HG02840 (cell line): ENCODE results near the gene MICU2.
"Not testable (repeated sequence)": the region's sequence is repeated elsewhere in the genome, so short reads cannot be mapped to it uniquely, and the experiment has no call there.

ENCODE experiments used
- ATAC-seq: cut with Tn5 transposase; IDR thresholded peaks from one replicate; pipeline ENCODE4 v1.9.1; 2021; ENCODE audit warnings: mild to moderate bottlenecking, moderate library complexity, moderate number of reproducible peaks; ENCODE audit not compliant: unreplicated experiment, low FRiP score

The MICU2 gene

DNA sequence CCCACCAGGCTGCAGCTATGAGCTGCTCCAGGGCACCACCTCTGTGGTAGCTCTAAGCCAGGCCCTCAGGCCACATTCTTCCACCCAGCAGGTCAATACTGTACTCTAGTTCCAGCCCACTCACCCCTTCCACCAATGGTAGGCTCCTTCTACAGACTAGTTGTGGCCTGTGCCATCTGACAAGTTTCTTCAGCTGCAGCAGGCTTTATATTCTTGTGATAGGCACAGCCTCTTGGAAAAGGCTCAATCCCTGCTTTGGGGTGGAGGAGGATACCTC lies 8.5 kb downstream of the MICU2 start:
- ATAC-seq: peak; percentile 58

DNA sequence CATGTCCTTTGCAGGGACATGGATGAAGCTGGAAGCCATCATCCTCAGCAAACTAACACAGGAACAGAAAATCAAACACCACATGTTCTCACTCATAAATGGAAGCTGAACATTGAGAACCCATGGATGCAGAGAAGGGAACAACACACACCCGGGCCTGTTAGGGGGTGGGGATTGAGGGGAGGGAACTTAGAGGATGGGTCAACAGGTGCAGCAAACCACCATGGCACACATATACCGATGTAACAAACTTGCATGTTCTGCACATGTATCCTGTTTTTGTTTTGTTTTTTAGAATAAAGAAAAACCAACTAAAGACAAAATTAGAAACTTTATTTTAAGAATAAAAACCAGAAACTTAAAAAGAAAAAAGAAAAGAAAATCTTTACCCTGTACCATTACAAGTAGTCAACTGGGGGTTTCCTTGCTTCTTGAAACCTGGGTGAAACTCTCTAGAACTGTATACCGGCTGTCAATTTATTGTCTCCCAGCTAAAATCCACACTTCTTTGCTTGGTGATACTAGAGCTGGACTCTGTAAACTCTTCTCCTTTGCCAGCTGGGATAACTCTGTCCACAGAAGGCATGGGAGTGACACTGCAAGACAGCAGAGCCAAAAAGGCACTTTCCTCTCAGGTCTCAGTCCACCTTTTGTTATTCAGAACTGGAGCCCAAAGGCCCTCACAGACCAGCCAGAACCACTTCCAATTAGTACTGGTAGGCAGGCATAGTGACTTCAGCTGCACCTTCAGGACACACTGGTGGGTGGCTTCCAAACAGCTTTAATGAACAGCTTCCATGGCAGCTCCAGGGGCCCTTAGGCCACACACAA lies 9.0 kb downstream of the MICU2 start:
- ATAC-seq: peak; percentile 54

DNA sequence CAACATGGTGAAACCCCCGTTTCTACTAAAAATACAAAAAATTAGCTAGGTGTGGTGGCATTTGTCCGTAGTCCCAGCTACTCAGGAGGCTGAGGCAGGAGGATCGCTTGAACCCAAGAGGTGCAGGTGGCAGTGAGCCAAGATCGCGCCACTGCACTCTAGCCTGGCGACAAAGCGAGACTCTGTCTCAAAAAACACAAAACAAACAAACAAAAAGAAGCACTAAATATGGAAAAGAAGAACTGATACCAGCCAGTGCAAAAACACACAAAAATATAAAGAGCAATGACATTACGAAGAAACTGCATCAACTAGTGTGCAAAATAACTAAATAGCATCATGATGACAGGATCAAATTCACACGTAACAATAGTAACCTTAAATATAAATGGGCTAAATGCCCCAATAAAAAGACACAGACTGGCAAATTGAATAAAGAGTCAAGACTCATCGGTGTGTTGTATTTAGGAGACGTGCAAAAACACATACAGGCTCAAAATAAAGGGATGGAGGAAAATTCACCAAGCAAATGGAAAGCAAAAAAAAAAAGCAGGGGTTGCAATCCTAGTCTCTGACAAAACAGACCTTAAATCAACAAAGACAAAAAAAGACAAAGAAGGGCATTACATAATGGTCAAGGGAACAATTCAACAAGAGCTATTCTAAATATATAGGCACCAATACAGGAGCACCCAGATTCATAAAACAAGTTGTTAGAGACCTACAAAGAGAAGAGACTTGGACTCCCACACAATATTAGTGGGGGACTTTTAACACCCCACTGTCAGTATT lies 13.1 kb downstream of the MICU2 start:
- ATAC-seq: not testable (repeated sequence)

DNA sequence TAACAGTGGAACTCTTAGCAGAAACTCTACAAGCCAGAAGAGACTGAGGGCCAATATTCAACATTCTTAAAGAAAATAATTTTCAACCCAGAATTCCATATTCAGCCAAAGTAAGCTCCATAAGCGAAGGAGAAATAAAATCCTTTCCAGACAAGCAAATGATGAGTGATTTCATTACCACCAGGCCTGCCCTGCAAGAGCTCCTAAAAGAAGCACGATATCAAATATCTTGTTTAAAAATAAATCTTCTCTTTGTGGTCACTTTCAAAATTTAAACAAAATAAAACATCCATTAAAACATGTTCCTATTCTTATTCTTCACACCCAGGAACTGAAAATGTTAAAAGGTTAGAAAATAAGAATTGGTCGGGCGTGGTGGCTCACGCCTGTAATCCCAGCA lies 13.7 kb downstream of the MICU2 start:
- ATAC-seq: no peak

DNA sequence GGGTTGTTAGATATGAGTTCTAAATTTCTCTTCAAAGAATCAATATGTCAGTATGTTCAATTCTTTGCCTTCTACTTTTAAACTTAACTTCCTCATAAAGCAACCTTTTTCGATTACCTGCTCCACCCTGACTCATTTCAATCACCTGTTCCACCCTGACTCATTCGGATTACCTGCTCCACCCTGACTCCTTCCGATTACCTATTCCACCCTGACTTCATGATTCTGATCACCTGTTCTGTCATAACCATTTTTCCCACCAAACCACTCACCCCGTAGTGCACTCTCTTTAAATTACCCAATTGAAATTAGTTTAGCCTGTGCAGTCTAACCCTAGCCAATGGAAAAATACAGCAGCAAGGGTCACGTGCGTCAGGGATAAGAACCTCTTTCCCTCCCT lies 14.5 kb downstream of the MICU2 start:
- ATAC-seq: not testable (repeated sequence)

DNA sequence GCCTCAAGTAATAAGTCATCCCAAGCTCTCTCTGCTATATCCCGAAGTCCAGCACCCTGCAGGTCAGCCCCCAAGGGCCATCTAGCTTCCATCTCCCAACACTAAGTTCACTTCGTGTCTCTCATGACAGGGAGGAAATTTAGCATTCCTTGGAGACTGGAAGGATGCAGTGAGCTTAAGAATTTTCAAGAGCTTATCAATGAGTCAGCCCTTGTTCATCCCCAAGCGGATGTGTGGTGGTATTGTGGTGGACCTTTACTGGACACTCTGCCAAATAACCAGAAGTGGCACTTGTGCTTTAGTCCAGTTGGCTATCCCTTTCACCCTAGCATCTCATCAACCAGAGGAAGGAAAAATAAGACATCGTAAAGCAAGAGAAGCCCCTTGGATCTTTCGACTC lies 15.6 kb downstream of the MICU2 start:
- not testable (repeated sequence) for ATAC-seq

DNA sequence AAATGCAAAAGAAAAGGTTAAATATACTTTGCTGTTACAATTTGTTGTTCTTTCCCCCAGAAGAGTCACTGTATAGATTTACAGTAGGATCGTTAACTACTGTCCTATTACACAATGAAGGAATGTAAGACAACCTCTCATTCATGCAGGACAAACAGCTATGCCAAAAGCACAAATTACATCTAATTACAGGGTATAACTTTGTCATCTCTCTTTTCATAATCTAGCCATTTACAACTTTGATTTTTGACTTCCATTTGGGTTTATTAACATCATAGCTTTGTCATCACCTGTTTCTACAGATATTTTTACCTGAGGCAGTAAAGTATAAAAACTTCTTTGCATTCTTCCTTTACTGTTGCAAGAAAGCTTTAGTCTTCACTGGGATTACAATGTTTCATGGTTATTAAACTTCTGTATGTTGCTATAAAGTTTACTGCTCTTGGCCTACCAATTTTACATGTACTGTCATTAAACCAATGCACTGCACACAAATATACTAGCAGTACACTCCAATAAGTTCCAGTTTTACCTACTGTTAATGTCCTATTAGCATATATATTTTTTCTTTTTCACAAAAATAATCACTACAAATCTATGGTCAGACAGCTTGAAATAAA lies 18.9 kb downstream of the MICU2 start:
- ATAC-seq: no peak

DNA sequence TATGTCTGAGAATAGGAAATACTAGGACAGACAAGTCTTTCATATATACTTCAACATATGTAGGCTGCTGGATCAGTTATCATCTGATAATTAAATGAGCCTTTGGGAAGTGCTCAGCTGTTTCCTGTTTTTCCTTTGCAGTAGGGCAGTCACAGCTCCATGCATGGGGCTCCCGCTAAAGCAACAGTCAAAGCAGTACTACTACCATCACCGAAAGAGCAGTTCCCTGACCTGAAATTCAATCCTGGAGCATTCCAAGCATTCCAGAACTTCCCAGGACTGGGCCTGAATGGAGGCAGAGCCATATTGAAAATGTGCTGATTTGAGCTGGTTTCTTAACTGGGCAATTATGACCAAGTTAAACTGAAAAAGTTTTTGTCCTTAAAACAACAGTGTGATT lies 20.5 kb downstream of the MICU2 start:
- ATAC-seq: no peak

DNA sequence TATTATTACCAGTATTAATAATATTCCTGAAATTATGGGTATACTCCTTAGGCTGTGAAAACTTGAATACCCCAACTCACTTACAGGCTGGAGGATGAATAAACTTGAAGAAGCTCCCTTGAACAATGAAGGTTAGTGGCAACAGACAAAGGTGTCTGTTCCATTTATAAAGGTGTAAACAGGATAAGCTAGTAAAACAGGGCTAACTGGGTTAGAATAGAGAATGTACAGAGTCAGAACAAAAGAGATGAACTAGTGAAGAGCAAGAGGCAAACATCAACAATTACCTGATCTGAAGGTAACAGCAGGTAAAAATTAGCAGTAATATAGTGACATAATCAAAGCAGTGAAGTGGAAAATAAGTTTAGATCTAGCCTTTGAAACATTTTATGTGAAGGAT lies 23.2 kb downstream of the MICU2 start:
- ATAC-seq: no peak

DNA sequence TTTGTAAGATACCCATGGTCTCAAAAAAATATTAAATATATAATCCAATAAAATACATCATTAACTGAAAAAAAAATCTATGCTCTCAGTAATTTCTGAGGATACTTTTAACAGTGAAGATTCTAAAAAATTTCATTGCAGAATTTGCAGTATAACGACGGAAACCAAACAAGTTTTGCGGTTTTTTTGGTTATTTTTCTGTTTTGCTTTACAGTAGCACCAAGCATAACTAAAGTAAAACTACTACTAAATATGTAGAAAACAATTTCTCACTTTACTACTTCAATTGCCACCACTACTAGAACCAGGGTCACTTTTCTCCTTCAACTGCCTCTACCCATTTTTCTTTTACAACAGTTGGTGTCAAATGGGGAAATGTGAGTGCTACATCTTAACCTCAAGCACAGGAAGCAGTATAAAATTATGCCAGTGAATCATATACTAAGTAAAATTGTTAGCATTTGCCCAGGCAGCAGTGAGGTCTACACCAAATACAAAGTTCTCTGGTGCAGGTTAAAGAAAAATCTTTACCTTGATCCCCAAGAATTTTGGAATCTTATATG lies 24.1 kb downstream of the MICU2 start:
- no peak for ATAC-seq

DNA sequence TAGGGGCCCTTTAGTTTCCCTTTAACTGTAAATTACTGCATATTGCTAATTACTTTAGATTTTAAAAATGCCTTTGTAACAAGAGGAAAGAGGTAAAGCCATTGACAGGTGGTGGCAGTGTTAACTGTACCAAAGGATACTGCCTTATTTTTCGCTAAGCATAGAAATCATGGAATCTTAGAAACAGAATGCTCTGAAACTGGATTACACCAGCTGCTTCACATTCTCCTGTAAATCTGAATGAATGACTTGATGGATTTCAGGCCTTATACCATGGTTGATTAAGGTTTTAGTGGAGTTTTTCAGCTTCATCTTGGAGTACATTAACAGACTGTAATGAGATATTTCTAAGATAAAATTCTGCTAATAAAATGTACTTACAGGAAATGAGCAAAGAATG lies 25.2 kb downstream of the MICU2 start:
- ATAC-seq: no peak

DNA sequence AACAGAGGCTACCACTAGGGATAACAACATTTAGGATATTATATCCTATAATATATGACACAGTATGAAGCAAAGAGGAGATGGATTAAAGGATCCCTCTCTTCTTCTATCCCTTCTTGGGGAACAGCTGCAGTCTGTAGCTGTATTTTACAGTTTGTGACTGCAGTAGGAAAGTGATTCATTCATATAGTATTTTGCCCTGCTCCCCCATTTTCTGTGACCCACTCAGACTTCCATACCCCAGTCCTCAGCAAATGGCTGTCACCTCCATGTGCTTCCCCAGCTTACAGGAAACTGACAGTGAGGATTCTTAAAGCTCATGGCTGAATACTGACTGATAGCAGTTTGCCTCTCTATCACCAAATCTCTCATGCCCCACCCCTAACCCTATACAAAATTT lies 27.5 kb downstream of the MICU2 start:
- no peak for ATAC-seq

DNA sequence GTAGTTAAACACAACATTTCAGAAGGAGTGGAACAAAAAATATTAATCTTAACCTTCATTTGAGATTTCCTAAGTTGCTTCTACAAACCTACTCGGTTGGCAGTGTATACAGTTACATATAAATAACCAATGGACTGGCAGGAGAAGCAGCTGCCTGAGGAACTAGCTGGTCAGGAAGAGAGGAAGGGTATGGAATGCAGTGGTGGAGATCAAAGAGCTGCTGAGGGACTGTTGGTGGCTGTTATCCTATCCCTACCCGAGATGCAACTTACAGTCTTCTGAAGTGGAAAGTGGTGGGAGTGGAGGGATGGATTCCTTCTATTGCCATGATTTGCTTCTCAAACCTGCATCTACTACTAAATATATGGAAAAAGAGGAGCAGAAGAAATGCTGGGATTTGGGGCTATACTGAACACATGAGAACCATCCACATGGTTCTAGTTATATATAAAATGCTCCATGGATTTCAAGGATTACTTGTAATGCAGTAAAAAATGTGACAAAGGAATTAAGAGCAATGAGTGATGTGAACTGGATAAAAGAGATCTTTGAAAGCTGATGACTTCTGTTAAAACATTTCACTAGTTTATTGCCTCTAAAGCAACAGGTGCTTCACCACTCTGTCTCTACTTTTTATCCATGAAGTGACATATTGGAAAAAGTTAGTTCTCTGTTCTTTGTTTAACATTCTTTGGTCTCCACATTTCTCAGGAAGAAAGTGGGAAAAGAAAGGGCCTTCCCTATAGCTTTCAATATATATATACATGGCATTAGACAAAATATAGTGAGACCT lies 29.9 kb downstream of the MICU2 start:
- no peak for ATAC-seq

DNA sequence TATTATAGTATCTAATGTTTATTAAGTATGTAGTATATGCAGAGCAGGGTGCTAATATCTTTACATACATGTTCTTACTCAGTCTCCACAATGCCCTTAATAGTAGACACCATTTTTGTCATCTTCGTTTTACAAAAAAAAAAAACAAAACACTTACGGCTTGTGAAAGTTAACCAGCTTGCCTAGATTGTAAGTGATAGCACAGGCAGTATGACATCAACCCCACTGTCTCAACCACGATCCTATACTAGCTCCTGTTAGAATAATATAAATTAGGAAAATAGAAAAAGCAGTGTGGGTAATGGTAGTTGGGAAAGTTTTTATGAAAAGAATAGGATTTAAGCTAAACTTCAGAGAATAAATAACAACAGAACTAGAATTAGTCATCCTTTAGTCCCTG lies 34.3 kb downstream of the MICU2 start:
- no peak for ATAC-seq

DNA sequence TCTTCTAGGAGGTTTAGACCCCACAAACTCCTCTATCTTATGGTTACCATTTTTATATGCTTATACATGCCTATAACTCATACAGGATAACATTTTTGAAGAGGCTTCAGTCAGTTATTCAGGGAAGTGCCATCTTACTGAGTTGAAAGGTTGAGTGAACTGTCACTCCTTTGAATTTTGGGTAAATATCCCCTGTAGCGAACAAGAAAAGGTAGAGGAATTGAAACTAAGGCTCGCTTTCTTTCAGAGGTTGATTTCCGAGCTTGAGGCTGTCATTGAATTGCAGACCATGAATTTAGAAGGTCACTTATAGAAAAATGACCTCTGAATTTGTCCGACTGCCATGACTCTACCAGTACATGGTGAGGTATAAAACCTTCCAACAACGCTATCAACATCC lies 35.1 kb downstream of the MICU2 start:
- no peak for ATAC-seq

DNA sequence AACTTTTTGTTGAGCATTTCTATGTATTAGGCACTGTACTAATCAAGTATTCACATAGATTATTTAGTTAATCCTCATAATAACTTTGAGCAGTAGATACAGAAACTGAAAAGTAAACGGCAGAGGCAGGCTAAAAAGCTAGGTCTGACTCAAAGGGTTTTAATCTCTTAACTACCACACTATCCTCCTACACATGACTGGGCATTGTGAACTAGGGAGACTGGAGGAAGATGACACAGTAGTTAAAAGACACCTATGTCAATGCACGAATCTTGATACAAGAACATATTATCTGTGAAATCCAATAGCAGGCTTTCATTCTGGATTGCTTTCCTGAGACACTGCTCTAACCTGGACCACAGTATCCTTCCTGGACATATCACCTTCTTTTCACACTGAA lies 36.3 kb downstream of the MICU2 start:
- no peak for ATAC-seq

DNA sequence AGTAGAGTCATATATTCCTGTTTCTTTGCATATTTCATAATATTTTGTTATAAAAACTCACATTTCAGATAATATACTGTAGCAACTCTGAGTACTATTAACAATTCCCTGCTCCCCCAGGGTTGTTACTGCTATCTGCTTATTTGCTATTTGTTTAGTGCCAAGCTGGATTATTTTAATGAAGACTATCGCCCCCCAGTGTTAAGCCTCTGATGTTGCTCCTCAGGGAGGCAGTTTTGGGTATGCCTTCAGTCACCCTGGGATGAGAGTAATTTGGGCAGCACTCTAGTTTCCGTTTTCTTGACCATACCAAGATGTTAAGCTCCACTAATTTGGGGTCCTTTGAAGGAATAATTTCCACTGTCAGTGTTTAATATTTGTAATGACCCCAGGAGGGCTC lies 46.0 kb downstream of the MICU2 start:
- no peak for ATAC-seq

DNA sequence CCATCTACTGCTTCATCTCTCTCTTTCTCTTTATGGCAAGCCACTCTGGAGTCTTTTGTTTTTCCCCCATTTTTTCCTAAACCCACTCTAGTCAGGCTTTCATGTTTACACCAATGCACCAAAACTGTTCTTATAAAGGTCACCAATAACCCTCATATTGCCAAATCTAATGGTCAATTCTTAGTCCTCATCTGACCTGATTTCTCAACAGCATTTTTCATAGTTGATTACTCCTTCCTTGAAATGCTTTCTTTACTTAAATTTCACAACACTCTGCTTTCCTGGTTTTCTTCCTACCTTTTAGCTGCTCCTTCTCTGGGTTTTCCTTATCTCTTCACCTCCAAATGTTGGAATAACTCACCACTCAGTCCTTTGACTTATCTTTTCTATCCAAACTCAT lies 47.9 kb downstream of the MICU2 start:
- ATAC-seq: no peak

DNA sequence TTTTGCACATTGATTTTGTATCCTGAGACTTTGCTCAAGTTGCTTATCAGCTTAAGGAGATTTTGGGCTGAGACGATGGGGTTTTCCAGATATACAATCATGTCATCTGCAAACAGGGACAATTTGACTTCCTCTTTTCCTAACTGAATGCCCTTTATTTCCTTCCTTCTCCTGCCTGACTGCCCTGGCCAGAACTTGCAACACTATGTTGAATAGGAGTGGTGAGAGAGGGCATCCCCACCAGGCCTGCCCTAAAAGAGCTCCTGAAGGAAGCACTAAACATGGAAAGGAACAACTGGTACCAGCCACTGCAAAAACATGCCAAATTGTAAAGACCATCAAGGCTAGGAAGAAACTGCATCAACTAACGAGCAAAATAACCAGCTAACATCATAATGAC lies 50.7 kb downstream of the MICU2 start:
- ATAC-seq: not testable (repeated sequence)

DNA sequence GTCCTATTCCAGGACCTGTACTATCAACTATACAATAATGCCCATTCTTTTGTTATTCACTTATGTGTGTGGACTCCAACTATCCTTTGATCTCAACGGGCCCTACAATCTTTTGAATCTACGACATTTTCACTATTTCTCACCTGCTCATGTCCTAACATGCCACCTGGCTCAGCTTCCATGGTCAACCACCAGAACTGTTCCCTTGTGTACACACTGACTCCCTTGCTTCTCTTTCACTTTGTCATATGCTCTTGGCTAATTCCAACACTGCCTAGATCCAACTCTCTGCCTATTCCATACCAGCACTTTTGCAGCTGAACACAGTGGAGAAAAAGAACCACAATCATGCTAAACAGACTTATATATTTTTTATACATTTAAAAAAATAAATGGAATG lies 53.1 kb downstream of the MICU2 start:
- no peak for ATAC-seq

DNA sequence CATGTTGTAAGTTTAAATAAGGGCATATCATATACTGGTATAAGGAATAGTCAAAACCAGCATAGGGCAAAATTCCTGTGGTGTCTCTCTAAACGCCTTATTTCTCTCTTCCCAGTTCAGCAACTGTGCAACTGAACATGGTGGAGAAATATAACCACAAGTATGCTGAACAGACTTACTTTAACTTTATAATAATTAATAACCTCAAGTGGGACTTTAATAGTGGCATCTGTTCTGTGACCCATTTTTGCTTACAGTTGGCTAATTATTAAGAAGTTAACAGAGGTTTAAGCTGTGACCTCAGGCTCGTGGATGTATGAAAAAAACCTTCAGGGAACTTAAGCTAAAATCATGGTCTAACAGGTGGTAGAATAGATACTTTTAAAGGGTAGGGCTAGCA lies 54.3 kb downstream of the MICU2 start:
- ATAC-seq: no peak
